Stimulated activated CD4-positive, alpha-beta T cell treated with anti-CD3 and anti-CD28 coated beads, Interleukin-1b, Interleukin-23, amount 100 ng/mL, for 24 hours (primary cell): ENCODE results near the gene MAFF.
A peak's percentile ranks its signal among the peaks of the same experiment; 100 is the strongest.
"Not testable (repeated sequence)": the region's sequence is repeated elsewhere in the genome, so short reads cannot be mapped to it uniquely, and the experiment has no call there.

Experiments used
- DNase-seq, 4 experiments: peaks; one replicate each; pipeline ENCODE4 v3.0.0-alpha.2; 2020; ENCODE audit warnings: low read depth in 4 of 4, low spot score in 1 of 4

Gene MAFF

DNA sequence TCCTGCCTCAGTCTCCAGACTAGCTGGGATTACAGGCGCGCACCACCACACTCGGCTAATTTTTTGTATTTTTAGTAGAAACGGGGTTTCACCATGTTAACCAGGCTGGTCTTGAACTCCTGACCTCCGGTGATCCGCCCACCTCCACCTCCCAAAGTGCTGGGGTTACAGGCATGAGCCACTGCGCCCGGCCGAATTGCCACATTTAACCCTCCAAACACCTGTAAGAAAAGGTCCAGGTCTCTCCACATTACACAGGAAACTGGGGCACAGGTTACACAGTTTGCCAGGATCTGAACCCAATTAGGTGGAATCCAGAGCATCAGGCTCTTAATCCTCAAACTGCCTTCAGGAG is 24.2 kb upstream of the MAFF start:
- DNase-seq: not testable (repeated sequence)

DNA sequence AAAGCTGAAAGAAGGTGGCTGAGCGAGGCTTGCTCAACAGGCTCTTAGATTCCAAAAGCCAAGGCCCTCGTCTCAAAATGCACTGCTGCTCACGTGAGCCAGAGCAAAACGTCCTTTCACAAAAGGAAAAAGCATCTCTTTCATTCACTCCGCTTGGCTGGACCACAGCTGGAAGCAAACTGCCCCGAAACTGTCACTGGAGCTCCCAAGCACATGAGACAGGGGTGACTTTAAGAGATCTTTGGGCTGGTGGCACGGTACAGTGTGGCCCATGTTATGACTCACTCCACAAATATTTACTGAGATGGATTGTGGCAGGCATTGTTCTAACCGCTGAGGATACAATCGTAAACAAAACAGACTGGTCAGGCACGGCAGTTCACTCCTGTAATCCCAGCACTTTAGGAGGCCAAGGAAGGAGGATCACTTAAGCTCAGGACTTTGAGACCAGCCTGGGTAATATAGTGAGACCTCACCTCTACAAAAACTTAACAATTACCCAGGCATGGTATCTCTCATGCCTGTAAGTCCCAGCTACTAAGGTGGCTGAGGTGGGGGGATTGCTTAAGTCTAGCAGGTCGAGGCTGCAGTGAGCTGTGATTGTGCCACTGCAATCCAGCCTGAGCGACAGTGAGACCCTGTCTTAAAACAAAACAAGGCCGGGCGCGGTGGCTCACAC is 23.7 kb upstream of the MAFF start:
- no peak for DNase-seq

DNA sequence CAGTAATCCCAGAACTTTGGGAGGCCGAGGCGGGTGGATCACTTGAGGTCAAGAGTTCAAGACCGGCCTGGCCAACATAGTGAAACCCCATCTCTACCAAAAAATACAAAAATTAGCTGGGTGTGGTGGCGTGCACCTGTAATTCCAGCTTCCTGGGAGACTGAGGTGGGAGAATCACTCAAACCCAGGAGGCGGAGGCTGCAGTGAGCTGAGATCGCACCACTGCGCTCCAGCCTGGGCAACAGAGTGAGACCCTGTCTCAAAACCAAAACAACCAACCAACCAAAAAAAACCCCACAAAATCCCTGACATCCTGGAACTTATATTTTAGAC is 23.2 kb upstream of the MAFF start:
- DNase-seq: not testable (repeated sequence)

- DNase-seq: no peak
These were observed 20.8 kb upstream of the MAFF start for GRCh38 chr22:38180841-38181452.

- peak; percentile 92 to 96 (median 93) for DNase-seq
These were observed 20.2 kb upstream of the MAFF start, which contains the start of gene PLA2G6 for GRCh38 chr22:38181453-38182200. Gene PLA2G6 (minus strand): TSS chr22:38181830. CDS start chr22:38169426, 12,404 bp downstream.

DNA sequence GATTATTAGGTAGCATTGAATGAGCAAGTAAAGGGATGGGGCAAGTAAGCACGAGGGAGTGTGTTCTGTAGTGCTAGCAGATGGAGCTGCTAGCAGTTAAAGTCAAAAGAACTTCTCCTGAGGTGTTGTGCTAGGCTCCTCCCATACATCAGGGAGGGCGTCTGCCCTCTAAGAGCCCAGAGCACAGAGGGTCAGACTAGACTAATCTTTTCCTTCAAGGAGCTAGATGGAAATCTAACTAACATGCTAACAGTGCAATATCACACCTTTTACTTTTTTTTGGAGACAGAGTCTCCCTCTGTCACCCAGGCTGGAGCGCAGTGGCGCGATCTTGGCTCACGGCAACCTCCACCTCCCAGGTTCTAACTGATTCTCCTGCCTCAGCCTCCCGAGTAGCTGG is 17.0 kb upstream of the MAFF start:
- no peak for DNase-seq

DNA sequence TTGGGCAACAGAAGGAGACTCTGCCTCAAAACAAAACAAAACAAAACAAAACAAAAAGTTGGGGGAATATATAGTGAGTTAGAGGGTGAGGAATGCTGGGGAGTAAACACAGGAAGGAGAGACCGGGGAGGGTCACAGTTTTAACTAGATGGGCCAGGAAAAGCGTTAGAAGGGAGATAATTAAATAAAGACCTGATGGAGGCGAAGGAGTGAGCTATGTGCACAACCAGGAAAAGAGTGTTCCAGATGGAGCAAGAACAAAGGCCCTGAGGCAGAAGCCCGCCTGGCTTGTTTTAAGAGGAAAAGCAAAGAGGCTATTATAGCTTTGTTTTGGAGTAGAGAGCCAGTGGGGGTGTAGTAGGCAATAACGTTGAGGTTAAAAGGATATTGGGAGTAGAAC is 15.4 kb upstream of the MAFF start:
- no peak for DNase-seq

GRCh38 chr22:38187413-38188212 is 14.2 kb upstream of the MAFF start:
- no peak for DNase-seq

DNA sequence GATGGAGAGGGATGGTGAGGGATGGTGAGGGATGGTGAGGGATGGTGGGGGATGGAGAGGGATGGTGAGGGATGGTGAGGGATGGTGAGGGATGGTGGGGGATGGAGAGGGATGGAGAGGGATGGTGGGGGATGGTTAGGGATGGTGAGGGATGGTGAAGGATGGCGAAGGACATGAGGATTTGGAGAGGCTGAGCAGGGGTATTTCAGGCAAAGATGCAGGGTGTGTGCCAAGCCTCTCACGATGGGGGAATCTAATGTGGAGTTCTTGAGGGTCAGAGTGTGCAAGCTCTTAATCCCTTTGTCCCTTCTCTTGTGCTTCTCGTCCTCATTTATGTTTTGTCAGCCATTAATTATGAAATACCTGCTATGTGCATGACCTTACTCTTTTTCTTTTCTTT is 12.7 kb upstream of the MAFF start:
- DNase-seq: no peak

DNA sequence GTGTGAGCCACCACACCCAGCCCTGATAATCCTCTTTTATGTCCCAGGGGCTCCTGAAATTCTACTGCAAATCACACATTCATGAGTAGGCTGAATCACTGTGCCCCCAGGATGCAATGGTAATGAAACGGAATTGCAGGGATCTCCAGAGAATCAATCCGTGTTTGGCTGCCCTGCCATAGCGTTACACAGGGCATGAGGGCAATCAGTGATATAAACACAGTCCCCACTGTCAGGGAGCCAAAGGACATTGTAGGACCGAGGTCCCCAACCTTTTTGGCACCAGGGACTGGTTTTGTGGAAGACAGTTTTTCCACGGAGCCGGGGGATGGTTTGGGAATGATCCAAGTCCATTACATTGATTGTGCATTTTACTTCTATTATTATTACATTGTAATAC is 11.2 kb upstream of the MAFF start:
- DNase-seq: no peak

DNA sequence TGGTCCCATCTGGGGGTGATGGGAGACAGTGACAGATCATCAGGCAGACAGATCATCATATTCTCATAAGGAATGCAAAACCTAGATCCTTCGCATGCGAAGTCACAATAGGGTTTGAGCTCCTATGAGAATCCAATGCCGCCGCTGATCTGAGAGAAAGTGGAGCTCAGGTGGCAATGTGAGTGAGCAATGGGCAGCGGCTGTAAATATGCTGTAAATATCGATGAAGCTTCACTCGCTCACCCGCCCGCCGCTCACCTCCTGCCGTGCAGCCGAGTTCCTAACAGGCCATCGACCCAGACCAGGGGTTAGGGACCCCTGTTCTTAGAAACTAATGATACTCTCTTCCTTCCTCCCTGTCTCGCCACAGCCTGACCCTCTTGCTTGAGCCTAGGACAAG is 10.7 kb upstream of the MAFF start:
- no peak for DNase-seq

GRCh38 chr22:38191731-38192474 is 9.9 kb upstream of the MAFF start:
- no peak for DNase-seq

DNA sequence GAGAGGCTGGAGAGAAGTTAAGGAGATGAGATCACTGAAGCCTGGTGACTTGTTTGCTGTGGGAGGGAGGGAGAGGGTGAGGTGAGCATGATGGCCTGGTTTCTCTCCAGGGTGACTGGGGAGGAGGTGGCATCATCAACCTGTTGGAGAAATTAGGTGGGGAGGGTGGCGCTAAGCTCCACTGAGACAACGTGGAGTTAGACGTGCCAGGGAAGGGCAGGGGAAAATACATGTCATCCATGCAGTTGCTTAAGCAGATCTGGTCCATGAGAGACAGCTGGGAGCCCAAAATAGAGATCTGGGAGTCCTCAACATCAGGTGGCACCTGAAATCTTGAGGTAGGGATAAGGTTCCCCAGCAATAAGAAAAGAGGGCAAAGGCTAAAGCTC is 9.3 kb upstream of the MAFF start:
- DNase-seq: no peak

- no peak for DNase-seq
These were observed 8.2 kb upstream of the MAFF start for GRCh38 chr22:38193580-38193979.

DNA sequence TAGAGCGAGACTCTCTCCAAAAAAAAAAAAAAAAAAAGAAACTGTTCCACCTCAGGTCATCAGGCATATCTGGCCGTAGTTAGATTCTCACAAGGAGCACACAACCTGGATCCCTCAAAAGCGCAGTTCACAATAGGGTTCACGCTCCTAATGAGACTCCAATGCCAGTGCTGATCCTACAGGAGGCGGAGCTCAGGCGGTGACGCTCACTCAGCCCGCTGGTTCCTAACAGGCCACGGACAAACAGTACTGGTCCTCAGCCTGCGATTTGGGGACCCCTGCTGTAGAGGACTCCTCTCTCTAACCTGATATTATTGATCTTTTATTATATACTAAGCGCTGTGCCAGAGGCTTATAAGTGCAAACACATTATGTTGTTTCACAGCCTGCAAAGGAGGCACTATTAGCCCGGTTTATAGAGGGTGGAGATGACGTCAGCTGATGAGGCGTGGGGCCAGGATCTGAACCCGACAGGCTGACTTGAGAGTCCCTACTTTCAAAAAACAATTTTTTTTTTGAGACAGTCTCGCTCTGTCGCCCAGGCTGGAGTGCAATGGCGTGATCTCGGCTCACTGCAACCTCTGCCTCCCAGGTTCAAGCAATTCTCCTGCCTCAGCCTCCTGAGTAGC is 4.9 kb upstream of the MAFF start:
- DNase-seq: no peak

- DNase-seq: no peak
These were observed 1.8 kb upstream of the MAFF start for GRCh38 chr22:38199826-38200559.

GRCh38 chr22:38201371-38201710 is 453 bp upstream of the MAFF start:
- no peak for DNase-seq

DNA sequence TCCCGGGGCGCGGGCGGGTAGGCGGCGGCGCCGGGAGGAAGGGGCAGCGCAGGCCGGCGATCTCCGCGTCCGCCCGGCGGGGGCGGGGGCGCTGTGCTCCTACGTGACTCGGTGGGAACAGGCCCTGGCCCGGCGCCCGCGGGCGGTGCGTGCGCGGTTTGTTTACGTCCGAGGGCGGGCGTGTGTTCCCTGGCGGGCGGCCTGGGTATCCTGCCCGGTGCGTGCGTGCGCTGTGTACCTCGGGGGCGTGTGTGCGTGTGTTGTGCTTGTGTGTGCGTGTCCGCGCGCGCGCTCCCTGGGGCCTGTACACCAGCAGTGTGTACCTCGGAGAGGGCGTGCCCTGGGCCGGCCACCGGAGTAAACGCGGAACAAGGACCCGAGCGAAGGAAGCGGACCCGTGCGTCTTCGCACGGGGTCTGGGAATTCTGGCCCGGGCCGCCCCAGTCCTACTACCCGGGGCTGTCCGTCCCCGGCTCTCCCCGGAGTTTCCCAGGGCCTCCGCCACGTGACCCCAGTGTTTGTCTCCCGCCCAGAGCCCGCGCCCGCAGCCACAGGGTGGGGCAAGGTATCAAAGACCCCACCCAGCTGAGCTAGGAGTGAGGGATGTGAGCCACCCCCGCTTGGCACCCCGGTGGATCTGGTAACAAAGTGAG is 769 bp downstream of the MAFF start:
- peak in 1 of 4 experiments; percentile 45 for DNase-seq

DNA sequence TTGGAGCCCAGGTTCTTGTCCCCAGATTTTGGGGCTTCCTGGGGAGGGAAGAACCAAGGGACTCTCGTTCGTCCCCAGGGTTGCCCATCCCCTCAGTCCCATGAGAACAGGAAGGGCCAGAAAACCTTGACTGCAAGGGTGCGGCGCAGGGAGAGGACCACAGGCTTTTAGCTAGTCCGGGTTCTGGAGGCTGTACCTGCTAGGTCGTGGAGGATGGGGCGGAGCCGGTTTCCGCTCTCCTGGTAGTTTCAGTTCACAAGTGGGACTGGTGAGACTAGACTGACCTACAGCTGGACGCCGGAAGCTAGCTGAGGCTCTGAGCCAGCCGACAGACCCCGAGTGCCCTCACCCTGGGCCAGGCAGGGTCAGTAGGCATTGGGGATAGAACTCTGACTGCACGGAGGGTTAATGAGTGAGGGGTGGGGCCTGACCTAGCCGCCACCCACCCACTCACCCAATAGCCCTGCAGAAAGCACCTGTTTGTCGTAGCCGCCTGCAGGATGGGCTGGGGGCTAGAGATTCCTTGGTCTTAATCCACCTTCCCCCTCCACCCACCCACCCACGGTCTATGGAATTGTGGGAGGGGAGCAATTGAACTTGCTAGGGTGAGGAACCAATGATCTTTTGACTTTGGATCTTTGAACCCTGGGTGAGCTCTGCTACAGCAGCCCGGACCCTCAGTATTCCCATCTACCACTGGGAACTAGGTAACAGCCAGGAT is 1.5 kb downstream of the MAFF start:
- no peak for DNase-seq
